AG04450 (cell line): Measurements from ENCODE around the gene LHB. TPM values are rescaled to one million over a fixed set of nuclear protein-coding genes. Genes with fewer than 3 reads are reported as not detected.

Source experiments
- CTCF ChIA-PET: fragments of 300-600, 350-600 bp; formaldehyde crosslinking; extraction: SDS; loops from one replicate; lab custom pipeline; 2022; ENCODE audit warnings: antibody characterized with exemption, inconsistent platforms; lab: Charles Lee
- POLR2A ChIA-PET: fragments of 350-600 bp; formaldehyde crosslinking; extraction: SDS; loops from one replicate; lab custom pipeline; 2021; ENCODE audit warnings: antibody characterized with exemption, inconsistent platforms; lab: Yijun Ruan, JAX
- DNase-seq: peaks from one replicate; pipeline ENCODE4 v3.0.0-alpha.2; 2011; ENCODE audit warnings: low read depth, low spot score
- H3K27ac ChIP-seq: one replicate; pipeline ENCODE4 v1.5.1; 2012; ENCODE audit warnings: low read depth, low read length, control low read depth
- H3K27me3 ChIP-seq: one replicate; pipeline ENCODE4 v1.6.0; 2012; ENCODE audit warnings: low read length; ENCODE audit not compliant: control insufficient read depth, insufficient read depth
- H3K4me3 ChIP-seq: 2 replicates; pipeline ENCODE4 v1.5.1; 2011; ENCODE audit warnings: mild to moderate bottlenecking, low read depth, low read length, control low read depth
- H3K9me3 ChIP-seq: 2 replicates; pipeline ENCODE4 v1.5.1; 2012; ENCODE audit warnings: low read length; ENCODE audit not compliant: control insufficient read depth, insufficient read depth
- CTCF ChIP-seq: IDR thresholded peaks from 2 replicates; pipeline ENCODE4 v1.5.1; 2011; ENCODE audit warnings: low read depth, low read length, control low read depth, inconsistent platforms
- polyA plus RNA-seq: library from polyadenylated mRNA; depleted of rRNA; stranded (reverse); fragments of >200 nt; gene quantifications from 2 replicates; pipeline ENCODE4 v1.2.3, GENCODE V29; 2011

Gene LHB
- polyA plus RNA-seq, 1 experiment: not detected

DNA sequence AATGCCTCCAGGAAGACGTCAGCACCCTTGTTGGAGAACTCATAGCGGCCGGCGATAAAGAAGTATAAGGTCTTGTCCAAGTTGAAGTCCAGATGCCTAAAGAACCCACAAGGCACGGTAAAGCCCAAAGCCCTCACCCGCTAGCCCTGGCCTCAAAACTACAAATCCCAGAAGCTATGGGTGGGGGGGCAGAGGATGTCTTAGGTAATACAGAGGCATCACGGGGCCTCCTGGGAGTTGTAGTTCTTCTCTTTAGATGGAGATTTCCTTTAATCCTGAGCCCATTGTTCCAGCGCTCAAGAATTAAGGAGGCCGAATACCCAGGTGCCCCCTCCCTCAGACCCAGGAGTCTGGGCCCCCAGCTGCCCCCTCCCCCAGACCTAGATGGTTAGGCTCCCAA, 34.6 kb downstream of the LHB start:
- no peak for DNase-seq
- no peaks in the 10 kb centered on the region for H3K27me3 ChIP-seq
- POLR2A ChIA-PET: no interaction called here
- H3K4me3 ChIP-seq: no peak overlapping the region
- TF ChIP-seq CTCF: no peak
- no peak overlapping the region for H3K27ac ChIP-seq
- H3K9me3 ChIP-seq: no peaks in the 10 kb centered on the region; the same call in 1 of the 2 replicates
- CTCF ChIA-PET: interaction anchor here (1.0 to 3.7 kb wide), 4 partner anchors 11 to 12 kb away, joined by 3 to 28 read pairs (median 13); partner anchors contain the start of genes GYS1 and RUVBL2

GRCh38 chr19:48977061-48977460, 39.8 kb downstream of the LHB start:
- CTCF ChIA-PET: interaction anchor here (1.5 to 5.9 kb wide), 5 partner anchors 16 to 189 kb away, joined by 3 to 61 read pairs (median 9); partner anchors contain the start of genes GYS1 and RUVBL2

GRCh38 chr19:48975947-48976847, 40.7 kb downstream of the LHB start:
- POLR2A ChIA-PET: interaction anchor here (0.7 kb wide), 2 partner anchors 14 to 16 kb away, joined by 9 to 11 read pairs; no protein-coding TSS in a partner anchor
- no peaks in the 10 kb centered on the region; the same call in 1 of the 2 replicates for H3K9me3 ChIP-seq
- H3K27me3 ChIP-seq: no peaks in the 10 kb centered on the region
- CTCF ChIA-PET: interaction anchor here (1.3 to 5.9 kb wide), 6 partner anchors 17 to 188 kb away, joined by 3 to 61 read pairs (median 6); partner anchors contain the start of genes GYS1 and RUVBL2
- no peak overlapping the region for H3K27ac ChIP-seq
- no peak overlapping the region for H3K4me3 ChIP-seq
- TF ChIP-seq CTCF: no peak
- no peak for DNase-seq

More at GRCh38 chr19:48977061-48977460, 39.8 kb downstream of the LHB start:
- POLR2A ChIA-PET: no interaction called here
- Histone ChIP-seq H3K4me3 (no peak overlapping the region), H3K27me3 (no peaks in the 10 kb centered on the region), H3K9me3 (no peaks in the 10 kb centered on the region; the same call in 1 of the 2 replicates), H3K27ac (no peak overlapping the region)
- TF ChIP-seq CTCF: no peak
- no peak for DNase-seq

DNA sequence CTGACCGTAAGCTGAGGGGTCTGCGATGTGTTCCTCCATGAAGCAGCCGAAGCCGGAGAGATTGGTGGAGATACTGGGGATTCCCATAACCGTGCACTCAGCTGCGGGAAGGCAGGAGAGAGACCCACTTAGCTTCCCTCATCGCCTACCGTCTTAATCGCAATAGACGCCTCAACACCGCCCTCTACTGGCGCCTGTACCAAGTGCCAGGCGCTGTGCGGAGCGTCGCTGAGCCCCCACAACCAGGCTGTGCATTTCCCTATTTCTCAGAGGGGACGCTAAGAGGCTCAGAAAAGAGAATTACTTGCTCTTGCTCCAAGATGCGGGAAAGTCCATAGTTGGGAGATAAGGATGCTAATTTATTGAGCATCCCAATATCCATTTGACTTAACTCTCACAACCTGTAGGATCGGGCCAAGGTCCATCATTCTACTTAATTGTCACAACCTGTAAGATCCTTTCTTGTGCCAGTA, 45.9 kb downstream of the LHB start:
- Histone ChIP-seq H3K4me3 (no peak overlapping the region), H3K27ac (no peak overlapping the region), H3K27me3 (no peaks in the 10 kb centered on the region), H3K9me3 (peaks cover 11% of the 10 kb centered on the region; the same call in 1 of the 2 replicates)
- ChIA-PET POLR2A (interaction anchor here (0.5 to 2.0 kb wide), 11 partner anchors 8 to 198 kb away, joined by 3 to 13 read pairs (median 6); partner anchors contain the start of genes HSD17B14, NUCB1 and PPP1R15A), CTCF (interaction anchor here (0.5 to 3.2 kb wide), 28 partner anchors 10 to 325 kb away, joined by 3 to 38 read pairs (median 4); partner anchors contain the start of genes BAX, CA11, GYS1 and HSD17B14)
- peak; percentile 94 for TF ChIP-seq CTCF
- no peak for DNase-seq
